GM21717 (cell line): ENCODE data around the gene CPLANE2.

Experiments
- ATAC-seq: cut with Tn5 transposase; IDR thresholded peaks from one replicate; pipeline ENCODE4 v1.9.1; 2021; ENCODE audit warnings: mild to moderate bottlenecking, moderate library complexity; ENCODE audit not compliant: unreplicated experiment

Gene CPLANE2

DNA sequence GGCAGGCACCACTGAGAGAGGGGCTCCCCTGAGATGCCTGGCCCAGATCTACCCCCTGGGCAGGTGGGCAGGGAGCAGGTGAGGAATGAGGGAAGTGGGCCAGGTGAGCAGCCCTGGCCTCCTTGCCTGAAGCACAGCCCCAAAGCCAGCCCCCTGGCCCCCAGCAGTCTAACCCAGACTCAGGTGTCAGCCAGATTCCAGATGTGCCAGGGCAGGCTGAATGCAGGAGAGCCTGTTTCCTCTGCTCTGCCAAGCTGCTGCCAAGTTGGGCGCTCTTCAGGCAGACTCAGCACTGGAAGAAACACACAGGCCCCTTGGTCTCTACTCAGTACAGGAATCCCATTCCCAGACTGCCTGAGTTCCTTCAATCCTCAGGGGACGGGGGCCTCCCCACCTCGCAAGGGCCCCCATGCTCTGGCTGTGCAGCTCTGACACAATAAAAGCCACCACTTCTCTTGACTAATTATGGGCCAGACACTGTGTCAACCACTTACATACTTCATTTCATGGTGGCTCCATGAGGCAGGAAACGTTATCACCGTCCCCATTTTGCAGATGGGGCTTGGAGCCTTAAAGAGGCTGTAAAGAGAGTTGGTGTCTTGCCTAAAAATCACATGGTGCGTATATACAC, 45.0 kb downstream of the CPLANE2 start:
- no peak for ATAC-seq

DNA sequence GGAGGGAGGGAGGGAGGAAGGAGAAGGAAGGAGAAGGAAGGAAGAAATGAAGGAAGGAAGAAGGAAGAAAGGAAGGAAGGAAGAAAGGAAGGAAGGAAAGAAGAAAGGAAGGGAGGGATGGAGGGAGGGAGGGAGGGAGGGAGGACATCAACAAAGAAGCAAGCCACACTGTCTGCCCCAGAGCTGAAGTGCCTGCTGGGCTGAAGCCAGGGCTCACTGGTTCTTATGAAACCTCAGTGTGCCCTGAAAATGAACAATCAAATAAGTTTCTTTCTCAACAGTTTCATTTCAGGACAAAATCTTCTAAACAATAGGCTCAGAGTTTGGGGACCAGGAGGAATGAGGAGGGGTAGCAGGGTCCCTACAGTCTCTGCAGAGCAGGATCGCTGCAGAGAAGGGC, 45.7 kb downstream of the CPLANE2 start:
- no peak for ATAC-seq

GRCh38 chr1:16189921-16190621, 46.9 kb downstream of the CPLANE2 start:
- no peak for ATAC-seq

DNA sequence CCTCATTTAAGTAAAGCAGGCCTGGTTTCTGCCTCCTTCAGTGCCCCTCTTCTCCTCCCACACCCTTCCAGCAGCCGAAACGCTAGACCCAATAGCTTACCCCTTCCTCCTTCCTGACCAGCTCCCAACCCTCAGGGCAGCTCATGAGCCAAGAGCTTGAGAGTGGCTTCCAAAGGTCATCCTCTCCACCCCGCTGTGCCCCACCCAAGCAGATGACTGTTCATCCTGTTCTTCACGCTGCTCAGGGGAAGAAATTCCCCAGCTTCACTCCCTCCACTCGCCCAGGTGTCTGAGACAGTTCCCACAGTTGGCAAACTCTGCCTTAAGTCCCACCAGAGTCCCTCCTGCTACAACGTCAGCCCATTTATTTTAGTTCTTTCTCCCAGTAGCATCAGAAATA, 48.0 kb downstream of the CPLANE2 start:
- ATAC-seq, result no peak

GRCh38 chr1:16187748-16188401, 49.1 kb downstream of the CPLANE2 start:
- no peak for ATAC-seq

DNA sequence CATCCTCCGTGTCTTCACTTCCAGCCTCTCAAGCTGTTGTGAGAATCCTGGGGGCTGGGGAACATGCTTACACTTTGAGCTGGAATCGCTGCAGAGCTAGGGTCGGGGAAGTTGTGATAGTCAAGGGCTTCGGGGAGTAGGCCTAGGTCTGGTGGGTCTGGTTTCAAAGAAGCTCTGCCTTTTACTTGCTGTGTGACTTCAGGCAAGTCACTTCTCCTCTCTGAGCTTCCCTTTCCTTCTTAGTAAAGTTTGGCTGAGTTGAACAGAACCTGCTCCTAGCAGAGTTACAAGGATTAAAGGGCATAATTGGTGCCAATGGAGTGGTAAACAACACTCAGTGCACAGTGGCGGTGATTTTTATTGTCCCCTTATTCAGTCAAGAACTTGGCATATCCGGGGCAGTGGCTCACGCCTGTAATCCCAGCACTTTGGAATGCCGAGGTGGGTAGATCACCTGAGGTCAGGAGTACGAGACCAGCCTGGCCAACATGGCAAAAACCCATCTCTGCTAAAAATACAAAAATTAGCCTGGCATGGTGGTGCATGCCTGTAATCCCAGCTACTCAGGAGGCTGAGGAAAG, 50.2 kb downstream of the CPLANE2 start:
- no peak for ATAC-seq

- ATAC-seq, result no peak
Observed at GRCh38 chr1:16184557-16185303, 52.3 kb downstream of the CPLANE2 start.

DNA sequence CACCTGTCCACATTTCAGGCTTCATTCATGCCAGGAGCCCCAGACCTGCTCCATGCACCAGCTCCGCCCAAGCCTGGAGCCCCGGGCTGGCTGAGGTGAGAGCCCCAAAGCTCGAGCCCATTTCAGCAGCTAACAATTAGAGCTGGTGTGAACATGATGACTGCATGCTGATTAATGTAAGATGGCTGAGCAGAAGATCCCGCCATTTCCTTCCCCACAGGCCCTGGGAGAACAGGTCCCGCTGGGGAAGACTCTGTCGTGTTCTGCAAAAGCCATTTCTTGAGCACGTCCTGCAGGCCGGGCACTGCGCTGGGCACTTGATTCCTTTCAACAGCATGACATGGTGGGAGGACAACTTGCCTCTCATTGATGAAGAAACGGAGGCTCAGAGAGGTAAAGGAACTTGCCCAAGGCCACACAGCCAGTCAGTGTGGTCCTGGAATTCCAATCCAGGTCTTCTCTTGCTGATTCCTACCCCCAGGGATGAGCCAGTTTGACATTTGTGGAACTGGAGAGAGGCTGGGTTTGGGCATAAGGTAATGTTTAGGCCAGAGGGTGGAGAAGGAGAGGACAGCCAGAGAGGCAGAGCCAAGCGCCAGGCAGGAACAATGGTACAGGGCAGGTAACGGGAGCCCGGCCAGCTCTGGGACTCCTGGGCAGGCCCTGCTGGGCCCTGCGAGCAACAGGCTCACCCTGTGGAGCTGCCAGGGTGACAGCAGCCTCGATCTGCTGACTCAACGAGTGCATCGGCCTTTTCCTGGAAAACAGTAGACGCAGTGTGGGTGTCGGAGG, 53.0 kb downstream of the CPLANE2 start:
- ATAC-seq, result no peak

- no peak for ATAC-seq
Observed at GRCh38 chr1:16183179-16183578, 53.8 kb downstream of the CPLANE2 start.

- ATAC-seq, result no peak
Observed at GRCh38 chr1:16181887-16182719, 54.9 kb downstream of the CPLANE2 start.
